ENCODE results near the gene DNMT1. TPM values are rescaled to one million over a fixed set of nuclear protein-coding genes. Genes with fewer than 3 reads are reported as not detected.
"Not testable (repeated sequence)": the region's sequence is repeated elsewhere in the genome, so short reads cannot be mapped to it uniquely, and the experiment has no call there.

Gene DNMT1
- total RNA-seq, 3 donors from 2014 or later, result 30.6 to 55.1 (median 55.0) TPM

GRCh38 chr19:10207026-10207425, 12.3 kb upstream of the DNMT1 start:
- Histone ChIP-seq H3K4me1 (no peaks in the 10 kb centered on the region), H3K27ac (peak overlapping the region; percentile 70 to 84), H3K9me3 (peaks cover 0 to 4% of the 10 kb centered on the region in 2 donors), H3K27me3 (no peaks in the 10 kb centered on the region), H3K4me3 (no peak overlapping the region), H3K36me3 (no peaks in the 10 kb centered on the region)
- intact Hi-C loops (cut with DNase I; ENCODE audit: low total_unique reads), result no loop called here
- TF ChIP-seq POLR2A (IDR thresholded peaks at IDR 0.05), result no peak
- no peak for TF ChIP-seq POLR2AphosphoS5 (IDR thresholded peaks at IDR 0.05)
- no peak for TF ChIP-seq CTCF (IDR thresholded peaks at IDR 0.05)
- no peak for DNase-seq (ENCODE audit: low spot score in 2 of 2)

GRCh38 chr19:10206226-10206885, 11.6 kb upstream of the DNMT1 start:
- DNase-seq (ENCODE audit: low spot score in 2 of 2), result peak in 1 of 2 donors; percentile 57
- intact Hi-C loops (cut with DNase I; ENCODE audit: low total_unique reads), result no loop called here
- Histone ChIP-seq H3K4me3 (no peak overlapping the region), H3K27ac (peak overlapping the region; percentile 70 to 84), H3K4me1 (no peaks in the 10 kb centered on the region), H3K36me3 (no peaks in the 10 kb centered on the region), H3K9me3 (peaks cover 0 to 4% of the 10 kb centered on the region in 2 donors), H3K27me3 (no peaks in the 10 kb centered on the region)
- TF ChIP-seq CTCF (IDR thresholded peaks at IDR 0.05) (no peak), POLR2A (IDR thresholded peaks at IDR 0.05) (no peak), POLR2AphosphoS5 (IDR thresholded peaks at IDR 0.05) (no peak)

- no peak for DNase-seq (ENCODE audit: low spot score in 2 of 2)
- H3K9me3 ChIP-seq, result peaks cover 0 to 4% of the 10 kb centered on the region in 2 donors
- H3K4me3 ChIP-seq, result no peak overlapping the region
- no peaks in the 10 kb centered on the region for H3K36me3 ChIP-seq
- no peaks in the 10 kb centered on the region for H3K27me3 ChIP-seq
- intact Hi-C loops (cut with DNase I; ENCODE audit: low total_unique reads), result no loop called here
- TF ChIP-seq POLR2AphosphoS5 (IDR thresholded peaks at IDR 0.05) (no peak), CTCF (IDR thresholded peaks at IDR 0.05) (no peak), POLR2A (IDR thresholded peaks at IDR 0.05) (no peak)
- peak overlapping the region; percentile 70 to 84 for H3K27ac ChIP-seq
- no peaks in the 10 kb centered on the region for H3K4me1 ChIP-seq
Measured at GRCh38 chr19:10205636-10206035, 10.9 kb upstream of the DNMT1 start.

DNA sequence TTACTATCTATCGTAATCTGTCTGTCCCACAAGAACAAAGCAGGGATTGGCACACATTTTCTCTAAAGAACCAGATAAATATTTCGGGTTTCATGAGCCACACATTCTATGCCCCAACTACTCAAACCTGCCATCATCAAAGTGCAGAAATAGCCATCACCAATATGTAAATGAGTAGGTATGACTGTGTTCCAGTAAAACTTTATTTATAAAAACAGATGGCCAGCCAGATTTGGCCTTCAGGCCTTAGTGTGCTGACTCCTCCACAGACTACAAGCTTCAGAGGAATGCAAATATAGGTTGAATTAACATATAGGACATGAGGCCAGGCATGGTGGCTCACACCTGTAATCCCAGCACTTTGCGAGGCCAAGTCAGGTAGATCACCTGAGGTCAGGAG, 8.9 kb upstream of the DNMT1 start:
- H3K4me1 ChIP-seq, result no peaks in the 10 kb centered on the region
- H3K27me3 ChIP-seq, result no peaks in the 10 kb centered on the region
- TF ChIP-seq POLR2A (IDR thresholded peaks at IDR 0.05) (no peak), CTCF (IDR thresholded peaks at IDR 0.05) (no peak), POLR2AphosphoS5 (IDR thresholded peaks at IDR 0.05) (no peak)
- intact Hi-C loops (cut with DNase I; ENCODE audit: low total_unique reads), result no loop called here
- no peak overlapping the region for H3K27ac ChIP-seq
- H3K9me3 ChIP-seq, result peaks cover 0 to 4% of the 10 kb centered on the region in 2 donors
- H3K4me3 ChIP-seq, result no peak overlapping the region
- no peak for DNase-seq (ENCODE audit: low spot score in 2 of 2)
- no peaks in the 10 kb centered on the region for H3K36me3 ChIP-seq

DNA sequence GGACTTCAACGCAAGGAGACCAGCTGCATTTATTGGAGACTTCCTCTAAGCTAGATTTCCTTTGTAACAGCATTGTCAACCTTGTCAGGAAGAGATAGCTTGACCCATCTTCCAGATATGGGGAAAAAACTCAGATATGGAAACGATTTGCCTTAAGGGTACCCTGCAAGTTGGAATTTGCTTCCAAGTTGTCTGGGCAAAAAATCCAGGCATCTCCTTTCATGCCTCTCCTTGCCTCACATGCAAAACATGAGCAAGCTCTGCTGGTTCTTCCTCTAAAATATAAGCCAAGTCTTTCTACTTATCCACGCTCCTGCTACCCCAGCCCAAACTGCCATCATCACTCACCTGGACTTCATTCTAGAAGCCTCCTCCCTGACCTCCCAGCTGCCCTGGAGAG, 6.4 kb upstream of the DNMT1 start:
- DNase-seq (ENCODE audit: low spot score in 2 of 2), result no peak
- TF ChIP-seq POLR2A (IDR thresholded peaks at IDR 0.05), result no peak
- intact Hi-C loops (cut with DNase I; ENCODE audit: low total_unique reads), result no loop called here
- Histone ChIP-seq H3K27ac (peak overlapping the region in 1 of 2 donors; percentile 19), H3K27me3 (no peaks in the 10 kb centered on the region), H3K4me3 (no peak overlapping the region), H3K9me3 (no peaks in the 10 kb centered on the region), H3K36me3 (no peaks in the 10 kb centered on the region), H3K4me1 (no peaks in the 10 kb centered on the region)

GRCh38 chr19:10200101-10200500, 5.3 kb upstream of the DNMT1 start:
- H3K27ac ChIP-seq; H3K36me3 ChIP-seq; H3K9me3 ChIP-seq; H3K27me3 ChIP-seq; H3K4me1 ChIP-seq; intact Hi-C loops (cut with DNase I; ENCODE audit: low total_unique reads); H3K4me3 ChIP-seq; DNase-seq (ENCODE audit: low spot score in 2 of 2): not testable (repeated sequence)

GRCh38 chr19:10198889-10199644, 4.3 kb upstream of the DNMT1 start:
- H3K9me3 ChIP-seq; H3K36me3 ChIP-seq; H3K27me3 ChIP-seq; DNase-seq (ENCODE audit: low spot score in 2 of 2); intact Hi-C loops (cut with DNase I; ENCODE audit: low total_unique reads); H3K4me1 ChIP-seq: not testable (repeated sequence)
- Histone ChIP-seq H3K27ac (peak overlapping the region; percentile 10 to 52), H3K4me3 (peak overlapping the region in 1 of 3 donors; percentile 20)

All from breast epithelium (tissue), 4 donors.